LNCaP clone FGC (cell line): ENCODE measurements around the gene TENT4B.

Source experiments
- DNase-seq: peaks from one replicate; pipeline ENCODE4 v3.0.0-alpha.2; 2011; ENCODE audit warnings: low read depth
- H3K4me3 ChIP-seq: 2 replicates; pipeline ENCODE4 v1.5.1; 2011; ENCODE audit warnings: mild to moderate bottlenecking, low read depth, low read length, control low read depth
- CTCF ChIP-seq: IDR thresholded peaks from 2 replicates; pipeline ENCODE4 v1.5.1; 2012; ENCODE audit warnings: mild to moderate bottlenecking; ENCODE audit not compliant: control insufficient read depth, insufficient read depth; ENCODE audit errors: extremely low read depth

Gene TENT4B

GRCh38 chr16:50267651-50268050 is 114.5 kb downstream of the TENT4B start:
- TF ChIP-seq CTCF, result no peak
- no peak overlapping the region for H3K4me3 ChIP-seq

GRCh38 chr16:50268352-50268751 is 115.2 kb downstream of the TENT4B start:
- TF ChIP-seq CTCF, result no peak
- H3K4me3 ChIP-seq, result no peak overlapping the region
- DNase-seq, result no peak

More at GRCh38 chr16:50267651-50268050, 114.5 kb downstream of the TENT4B start:
- no peak for DNase-seq

- TF ChIP-seq CTCF, result no peak
- no peak for DNase-seq
Measured at GRCh38 chr16:50269061-50269705, 116.1 kb downstream of the TENT4B start.

GRCh38 chr16:50269769-50270509 is 116.8 kb downstream of the TENT4B start:
- no peak for TF ChIP-seq CTCF
- H3K4me3 ChIP-seq, result no peak overlapping the region
- DNase-seq, result no peak

More at GRCh38 chr16:50269061-50269705, 116.1 kb downstream of the TENT4B start:
- H3K4me3 ChIP-seq, result no peak overlapping the region

- DNase-seq, result no peak
- H3K4me3 ChIP-seq, result no peak overlapping the region
- no peak for TF ChIP-seq CTCF
Measured at GRCh38 chr16:50270510-50271147, 117.5 kb downstream of the TENT4B start.

GRCh38 chr16:50271148-50272041 is 118.3 kb downstream of the TENT4B start:
- no peak overlapping the region for H3K4me3 ChIP-seq
- no peak for TF ChIP-seq CTCF
- DNase-seq, result no peak
